GM19099 (cell line): ENCODE results near the gene A4GALT.

Source experiments
- POLR2A ChIP-seq: IDR thresholded peaks from 3 replicates; pipeline ENCODE4 v1.6.1; 2011; ENCODE audit warnings: low read depth; ENCODE audit not compliant: insufficient read length; ENCODE audit errors: extremely low read depth

Gene A4GALT

GRCh38 chr22:42714768-42715390 lies 5.8 kb downstream of the A4GALT start:
- no peak for TF ChIP-seq POLR2A

GRCh38 chr22:42714308-42714707 lies 6.4 kb downstream of the A4GALT start:
- no peak for TF ChIP-seq POLR2A

DNA sequence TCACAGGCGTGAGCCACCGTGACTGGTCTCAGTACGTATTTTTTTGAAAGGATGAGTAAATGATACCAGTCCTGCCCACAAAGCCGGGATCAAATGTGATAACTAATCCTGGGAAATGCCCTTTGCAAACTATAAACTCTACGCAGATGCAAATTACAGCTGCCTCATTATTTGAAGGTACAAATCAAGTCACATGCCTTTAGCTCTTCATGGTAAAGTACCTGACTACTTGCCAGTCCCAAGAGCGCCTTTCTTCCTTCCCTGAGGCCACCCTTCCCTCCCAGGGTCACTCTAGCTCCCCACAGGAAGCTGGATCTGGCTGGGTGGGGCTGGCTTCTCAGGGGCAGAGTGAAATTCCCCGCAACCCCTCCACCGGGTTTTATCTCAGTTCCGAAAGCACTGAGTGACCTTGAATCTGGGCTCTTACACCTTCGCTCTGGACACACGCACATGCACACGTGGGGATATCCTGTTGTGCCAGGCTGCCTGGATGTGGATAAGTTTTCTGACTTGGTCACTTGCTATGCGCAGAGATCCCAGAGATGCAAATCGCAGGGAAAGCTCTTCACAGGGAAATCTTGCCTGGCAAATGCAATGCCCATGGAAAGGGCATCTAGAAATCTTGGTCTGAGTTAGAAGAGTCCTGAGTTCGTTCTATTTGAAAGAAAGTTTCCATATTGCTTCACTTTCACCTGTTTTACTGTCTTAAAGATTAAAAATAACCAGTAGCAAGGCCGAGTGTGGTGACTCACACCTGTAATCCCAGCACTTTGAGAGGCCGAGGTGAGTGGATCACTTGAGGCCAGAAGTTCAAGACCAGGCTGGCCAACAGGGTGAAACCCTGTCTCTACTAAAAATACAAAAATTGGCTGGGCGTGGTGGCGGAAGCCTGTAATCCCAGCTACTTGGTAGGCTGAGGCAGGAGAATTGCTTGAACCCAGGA lies 8.5 kb downstream of the A4GALT start:
- TF ChIP-seq POLR2A: no peak

- no peak for TF ChIP-seq POLR2A
Measured at GRCh38 chr22:42711281-42711731, 9.4 kb downstream of the A4GALT start.

- no peak for TF ChIP-seq POLR2A
Measured at GRCh38 chr22:42708417-42708816, 12.3 kb downstream of the A4GALT start.

DNA sequence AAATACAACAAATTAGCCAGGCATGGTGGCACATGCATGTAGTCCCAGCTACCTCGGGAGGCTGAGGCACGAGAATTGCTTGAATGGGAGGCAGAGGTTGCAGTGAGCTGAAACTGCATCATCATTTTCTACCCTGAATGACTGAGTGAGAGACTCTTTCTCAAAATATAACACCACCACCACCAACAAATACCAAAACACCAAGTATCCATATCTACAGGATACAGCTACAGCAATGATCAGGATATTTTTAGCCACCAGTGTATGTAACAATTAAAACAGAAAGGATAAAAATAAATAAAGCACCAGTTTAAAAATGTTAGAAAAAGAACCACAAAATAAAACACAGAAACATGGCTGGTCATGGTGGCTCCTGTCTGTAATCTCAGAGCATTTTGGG lies 13.2 kb downstream of the A4GALT start:
- no peak for TF ChIP-seq POLR2A

DNA sequence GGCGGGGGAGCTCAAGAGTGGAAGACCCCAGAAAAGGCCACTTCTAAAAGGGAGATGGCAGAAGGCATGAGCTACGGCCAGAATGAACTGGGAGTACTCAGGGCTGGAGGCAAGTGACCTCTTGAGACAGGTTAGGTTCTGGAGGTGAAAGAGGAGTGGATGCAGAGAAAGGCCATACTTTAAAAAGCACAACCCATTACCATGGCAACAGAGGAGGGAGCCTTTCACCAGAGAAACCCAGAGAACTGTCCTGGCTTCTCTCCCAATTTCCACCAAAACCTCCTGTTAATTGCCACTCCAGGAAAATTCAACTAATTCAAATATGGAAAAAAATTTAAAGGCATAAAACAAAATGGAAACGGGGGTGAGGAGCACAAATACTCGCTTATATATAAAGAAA lies 15.8 kb downstream of the A4GALT start:
- no peak for TF ChIP-seq POLR2A

- no peak for TF ChIP-seq POLR2A
Measured at GRCh38 chr22:42702675-42703074, 18.0 kb downstream of the A4GALT start.

DNA sequence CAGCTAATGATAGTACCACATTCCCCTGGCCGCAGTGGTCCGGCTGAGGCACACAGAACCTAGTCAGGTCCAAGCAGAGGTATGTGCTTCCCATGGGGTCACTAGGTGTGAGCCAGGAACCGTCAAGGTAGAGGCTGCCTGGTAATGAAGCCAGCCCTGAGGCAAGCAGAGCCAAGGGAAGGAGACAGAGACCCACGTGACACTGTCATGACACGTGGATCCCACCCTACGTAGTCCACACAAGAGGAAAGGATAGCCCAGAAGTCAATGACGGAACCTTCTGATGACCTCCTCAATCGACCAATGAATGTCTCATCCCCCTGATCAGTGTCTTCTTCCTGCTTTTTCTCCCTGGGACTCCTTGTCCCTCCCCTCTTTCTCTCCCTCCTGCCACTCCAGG lies 19.0 kb downstream of the A4GALT start:
- no peak for TF ChIP-seq POLR2A

DNA sequence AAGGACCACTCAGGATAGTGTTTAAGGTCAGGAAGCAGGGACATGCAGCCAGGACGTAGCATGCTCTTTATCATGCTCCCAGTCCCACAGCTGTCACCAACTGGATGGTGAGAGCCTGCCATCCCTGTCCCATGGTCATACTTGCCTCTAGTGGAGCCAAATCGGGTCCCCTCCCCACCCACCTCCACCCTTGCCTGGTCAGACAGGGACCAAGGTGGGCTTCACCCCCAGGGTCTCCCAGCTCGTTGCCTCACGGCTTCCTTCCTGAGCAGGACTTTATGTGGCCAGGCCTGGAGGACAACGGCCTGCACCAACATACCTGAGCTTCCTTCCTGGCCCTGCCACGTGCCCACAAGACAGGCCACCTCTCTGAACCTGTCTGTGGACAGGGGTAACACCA lies 19.8 kb downstream of the A4GALT start:
- no peak for TF ChIP-seq POLR2A

DNA sequence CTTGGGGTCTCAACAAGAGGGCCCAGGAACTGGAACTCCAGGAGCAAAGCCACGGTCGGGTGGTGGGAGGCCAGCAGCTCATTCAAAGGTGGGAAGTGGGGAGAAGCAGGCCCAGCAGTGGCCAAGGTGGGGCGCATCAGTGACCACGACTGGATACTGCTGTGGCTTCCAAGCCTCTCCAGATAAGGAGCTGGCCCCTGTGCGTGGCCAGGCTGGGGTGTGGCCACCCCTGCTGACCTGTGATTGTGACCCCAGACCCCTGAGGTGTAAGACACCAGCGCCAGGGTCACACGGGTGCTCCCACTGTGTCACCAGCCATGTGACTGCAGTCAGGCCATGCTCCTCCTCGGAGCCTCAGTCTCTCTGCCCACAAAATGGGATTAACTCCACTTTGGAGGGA lies 20.3 kb downstream of the A4GALT start:
- TF ChIP-seq POLR2A: no peak

DNA sequence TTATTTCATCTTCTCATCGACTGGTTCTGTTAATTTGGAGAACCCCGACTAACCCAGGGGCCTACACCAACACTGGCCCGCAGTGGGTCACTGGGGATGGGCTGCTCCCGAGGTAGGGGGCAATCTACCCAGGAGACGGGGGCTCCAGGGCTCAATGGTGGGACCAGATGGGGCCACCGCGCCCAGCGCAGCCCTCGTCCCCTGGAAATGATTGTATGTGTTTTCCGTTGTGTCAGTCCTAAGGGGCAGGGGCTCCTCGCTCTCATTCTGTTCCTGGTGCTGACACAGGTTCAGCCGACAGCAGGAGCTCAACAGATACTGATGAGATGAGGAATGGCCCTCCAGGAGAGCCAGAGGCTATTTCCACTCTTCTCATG lies 20.7 kb downstream of the A4GALT start:
- no peak for TF ChIP-seq POLR2A

- TF ChIP-seq POLR2A: no peak
Measured at GRCh38 chr22:42699281-42699975, 21.2 kb downstream of the A4GALT start.

GRCh38 chr22:42697542-42698013 lies 23.1 kb downstream of the A4GALT start:
- no peak for TF ChIP-seq POLR2A

- no peak for TF ChIP-seq POLR2A
Measured at GRCh38 chr22:42696331-42696967, 24.2 kb downstream of the A4GALT start.

DNA sequence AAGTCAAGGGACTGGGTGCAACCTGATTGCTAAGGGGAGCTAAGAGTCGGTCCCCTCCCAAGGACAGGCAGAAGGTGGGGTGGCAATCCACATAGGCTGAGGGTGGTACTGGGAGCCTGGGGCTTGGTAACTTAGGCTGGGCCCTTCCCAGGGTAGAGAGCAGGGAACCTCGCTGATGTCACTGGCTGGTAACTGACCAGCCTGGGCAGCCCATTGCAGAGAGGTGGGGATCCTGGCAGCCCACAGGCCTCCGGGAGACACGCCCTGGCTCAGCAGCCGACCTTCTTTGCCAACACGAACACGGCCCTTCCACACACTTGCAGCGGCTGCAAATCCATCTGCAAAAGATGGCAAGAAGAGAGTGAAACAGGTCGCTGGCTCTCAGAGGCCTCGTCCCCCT lies 25.4 kb downstream of the A4GALT start:
- TF ChIP-seq POLR2A: no peak
